ENCODE data around the gene SMAGP.

The SMAGP gene

GRCh38 chr12:51210690-51211395 is 59.4 kb downstream of the SMAGP start:
- TF ChIP-seq SPI1 (IDR thresholded peaks at IDR 0.05; ENCODE audit: borderline replicate concordance, low read depth) (no peak), CTCF (IDR thresholded peaks at IDR 0.05; ENCODE audit: insufficient read depth, low read length) (no peak), GABPA (IDR thresholded peaks at IDR 0.05; ENCODE audit: low read depth) (no peak), REST (IDR thresholded peaks at IDR 0.05; ENCODE audit: insufficient replicate concordance, low read depth) (no peak), POLR2AphosphoS5 (IDR thresholded peaks at IDR 0.05; ENCODE audit: low read depth) (no peak)
- H3K27me3 ChIP-seq (ENCODE audit: insufficient read depth, poor library complexity, severe bottlenecking), result no peaks in the 10 kb centered on the region
- no peak overlapping the region for H3K4me3 ChIP-seq (replicated peaks; ENCODE audit: insufficient read depth, low read length)
- H3K27ac ChIP-seq (replicated peaks), result no peak overlapping the region
- no peak for DNase-seq (ENCODE audit: low read depth in 1 of 2, low spot score in 1 of 2)

- no peak overlapping the region for H3K4me3 ChIP-seq (replicated peaks; ENCODE audit: insufficient read depth, low read length)
- H3K27ac ChIP-seq (replicated peaks), result no peak overlapping the region
- no peak for DNase-seq (ENCODE audit: low read depth in 1 of 2, low spot score in 1 of 2)
- no peaks in the 10 kb centered on the region for H3K27me3 ChIP-seq (ENCODE audit: insufficient read depth, poor library complexity, severe bottlenecking)
- TF ChIP-seq GABPA (IDR thresholded peaks at IDR 0.05; ENCODE audit: low read depth) (no peak), CTCF (IDR thresholded peaks at IDR 0.05; ENCODE audit: insufficient read depth, low read length) (no peak), POLR2AphosphoS5 (IDR thresholded peaks at IDR 0.05; ENCODE audit: low read depth) (no peak), SPI1 (IDR thresholded peaks at IDR 0.05; ENCODE audit: borderline replicate concordance, low read depth) (no peak), REST (IDR thresholded peaks at IDR 0.05; ENCODE audit: insufficient replicate concordance, low read depth) (no peak)
These were observed 61.0 kb downstream of the SMAGP start for GRCh38 chr12:51209259-51209658.

- Histone ChIP-seq H3K4me3 (replicated peaks; ENCODE audit: insufficient read depth, low read length) (no peak overlapping the region), H3K27ac (replicated peaks) (no peak overlapping the region), H3K27me3 (ENCODE audit: insufficient read depth, poor library complexity, severe bottlenecking) (no peaks in the 10 kb centered on the region)
- DNase-seq (ENCODE audit: low read depth in 1 of 2, low spot score in 1 of 2), result no peak
- no peak for TF ChIP-seq GABPA (IDR thresholded peaks at IDR 0.05; ENCODE audit: low read depth)
- no peak for TF ChIP-seq POLR2AphosphoS5 (IDR thresholded peaks at IDR 0.05; ENCODE audit: low read depth)
- TF ChIP-seq SPI1 (IDR thresholded peaks at IDR 0.05; ENCODE audit: borderline replicate concordance, low read depth), result no peak
- TF ChIP-seq REST (IDR thresholded peaks at IDR 0.05; ENCODE audit: insufficient replicate concordance, low read depth), result no peak
These were observed 62.1 kb downstream of the SMAGP start for GRCh38 chr12:51208016-51208660.

Data from HL-60 (cell line).